Right atrium auricular region (tissue), 2 donors: ENCODE data around the gene KIFBP. TPM values are rescaled to one million over a fixed set of nuclear protein-coding genes. Genes with fewer than 3 reads are reported as not detected.
A peak's percentile ranks its signal among the peaks of the same experiment; 100 is the strongest.
"Not testable (repeated sequence)": the region's sequence is repeated elsewhere in the genome, so short reads cannot be mapped to it uniquely, and the experiment has no call there.

Experiments used
- DNase-seq: peaks from one replicate; pipeline ENCODE4 v3.0.0-alpha.2; 2019; ENCODE audit warnings: low spot score
- H3K27ac ChIP-seq, 2 donors: fragments of 200-600 bp; sonication (generic); 1 replicate in 1 of 2; 2 replicates in 1 of 2; pipeline ENCODE4 v1.5.1; 2016 to 2019
- H3K27me3 ChIP-seq, 2 donors: fragments of 200-600 bp; sonication (generic); one replicate each; pipeline versions ENCODE4 v1.5.1 to v1.6.0; 2017 to 2019
- H3K36me3 ChIP-seq: fragments of 200-600 bp; sonication (generic); one replicate; pipeline ENCODE4 v1.5.1; 2016
- H3K4me1 ChIP-seq, 2 donors: fragments of 200-600 bp; sonication (generic); one replicate each; pipeline versions ENCODE4 v1.5.1 to v1.6.0; 2017 to 2019
- H3K4me3 ChIP-seq, 2 donors: fragments of 200-600 bp; sonication (generic); 1 replicate in 1 of 2; 2 replicates in 1 of 2; pipeline ENCODE4 v1.5.1; 2017 to 2019; ENCODE audit warnings: mild to moderate bottlenecking in 1 of 2, moderate library complexity in 1 of 2
- H3K9me3 ChIP-seq, 2 donors: fragments of 200-600 bp; sonication (generic); one replicate each; pipeline ENCODE4 v1.5.1; 2019
- CTCF ChIP-seq, 2 donors: fragments of 200-600 bp; sonication (generic); IDR thresholded peaks; one replicate each; pipeline ENCODE4 v1.5.1; 2019; ENCODE audit warnings: antibody characterized with exemption in 2 of 2
- total RNA-seq, 2 donors: library from RNA; depleted of rRNA; stranded (reverse); fragments of >200 nt; gene quantifications; one replicate each; pipeline ENCODE4 v1.1.0, GENCODE V29; 2016

KIFBP gene
- total RNA-seq, 2 donors from 2014 or later = 36.4 to 48.8 TPM

GRCh38 chr10:68963151-68963550 lies 25.5 kb upstream of the KIFBP start:
- DNase-seq = no peak
- Histone ChIP-seq H3K27ac (no peak overlapping the region), H3K36me3 (peaks cover 76% of the 10 kb centered on the region), H3K4me1 (peaks cover 0 to 12% of the 10 kb centered on the region in 2 donors), H3K9me3 (no peaks in the 10 kb centered on the region), H3K4me3 (no peak overlapping the region), H3K27me3 (no peaks in the 10 kb centered on the region)
- no peak for TF ChIP-seq CTCF (IDR thresholded peaks at IDR 0.05)

- no peak for DNase-seq
- H3K36me3 ChIP-seq = peaks cover 97% of the 10 kb centered on the region
- no peak overlapping the region for H3K27ac ChIP-seq
- no peaks in the 10 kb centered on the region for H3K27me3 ChIP-seq
- H3K4me1 ChIP-seq = no peaks in the 10 kb centered on the region
- no peak for TF ChIP-seq CTCF (IDR thresholded peaks at IDR 0.05)
- no peaks in the 10 kb centered on the region for H3K9me3 ChIP-seq
- H3K4me3 ChIP-seq = no peak overlapping the region
Observed at GRCh38 chr10:68973975-68974374, 14.6 kb upstream of the KIFBP start.

GRCh38 chr10:68975936-68976473 lies 12.6 kb upstream of the KIFBP start:
- not testable (repeated sequence) for H3K27me3 ChIP-seq, DNase-seq, H3K27ac ChIP-seq, H3K4me1 ChIP-seq, H3K4me3 ChIP-seq, H3K9me3 ChIP-seq
- peaks cover 93% of the 10 kb centered on the region for H3K36me3 ChIP-seq

- not testable (repeated sequence) for DNase-seq, H3K4me1 ChIP-seq, H3K27ac ChIP-seq, H3K4me3 ChIP-seq, H3K9me3 ChIP-seq, H3K27me3 ChIP-seq
- H3K36me3 ChIP-seq = peaks cover 77% of the 10 kb centered on the region
Observed at GRCh38 chr10:68979738-68980137, 8.9 kb upstream of the KIFBP start.

GRCh38 chr10:68981074-68981473 lies 7.5 kb upstream of the KIFBP start:
- Histone ChIP-seq H3K4me3 (no peak overlapping the region), H3K9me3 (no peaks in the 10 kb centered on the region), H3K27me3 (no peaks in the 10 kb centered on the region), H3K27ac (no peak overlapping the region), H3K4me1 (no peaks in the 10 kb centered on the region), H3K36me3 (peaks cover 73% of the 10 kb centered on the region)
- DNase-seq = no peak
- peak in 1 of 2 donors; percentile 15 for TF ChIP-seq CTCF (IDR thresholded peaks at IDR 0.05)

- peaks cover 62% of the 10 kb centered on the region for H3K36me3 ChIP-seq
- no peaks in the 10 kb centered on the region for H3K4me1 ChIP-seq
- DNase-seq = no peak
Observed at GRCh38 chr10:68982389-68982788, 6.2 kb upstream of the KIFBP start.

More at GRCh38 chr10:68982389-68982788, 6.2 kb upstream of the KIFBP start:
- TF ChIP-seq CTCF (IDR thresholded peaks at IDR 0.05) = no peak
- Histone ChIP-seq H3K27me3 (no peaks in the 10 kb centered on the region), H3K27ac (no peak overlapping the region), H3K9me3 (no peaks in the 10 kb centered on the region), H3K4me3 (no peak overlapping the region)
